Measurements from ENCODE around the gene CCDC169. TPM values are rescaled to one million over a fixed set of nuclear protein-coding genes. Genes with fewer than 3 reads are reported as not detected.
"Not testable (repeated sequence)": the region's sequence is repeated elsewhere in the genome, so short reads cannot be mapped to it uniquely, and the experiment has no call there.

CCDC169 gene
- polyA plus RNA-seq, 3 donors, result 4.5 to 6.5 (median 5.6) TPM

DNA sequence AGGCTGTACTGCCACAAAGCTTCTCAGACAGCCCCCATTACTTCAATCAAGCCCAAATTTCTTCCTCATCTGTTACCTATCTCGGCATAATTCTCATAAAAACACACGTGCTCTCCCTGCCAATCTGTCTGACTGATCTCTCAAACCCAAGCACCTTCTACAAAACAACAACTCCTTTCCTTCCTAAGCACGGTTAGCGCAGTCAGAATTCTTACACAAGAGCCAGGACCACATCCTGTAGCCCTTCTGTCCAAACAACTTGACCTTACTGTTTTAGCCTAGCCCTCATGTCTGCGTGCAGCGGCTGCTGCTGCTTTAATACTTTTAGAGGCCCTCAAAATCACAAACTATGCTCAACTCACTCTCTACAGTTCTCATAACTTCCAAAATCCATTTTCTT, 22.2 kb upstream of the CCDC169 start:
- DNase-seq (ENCODE audit: low read depth in 3 of 3, low spot score in 2 of 3), result not testable (repeated sequence)

DNA sequence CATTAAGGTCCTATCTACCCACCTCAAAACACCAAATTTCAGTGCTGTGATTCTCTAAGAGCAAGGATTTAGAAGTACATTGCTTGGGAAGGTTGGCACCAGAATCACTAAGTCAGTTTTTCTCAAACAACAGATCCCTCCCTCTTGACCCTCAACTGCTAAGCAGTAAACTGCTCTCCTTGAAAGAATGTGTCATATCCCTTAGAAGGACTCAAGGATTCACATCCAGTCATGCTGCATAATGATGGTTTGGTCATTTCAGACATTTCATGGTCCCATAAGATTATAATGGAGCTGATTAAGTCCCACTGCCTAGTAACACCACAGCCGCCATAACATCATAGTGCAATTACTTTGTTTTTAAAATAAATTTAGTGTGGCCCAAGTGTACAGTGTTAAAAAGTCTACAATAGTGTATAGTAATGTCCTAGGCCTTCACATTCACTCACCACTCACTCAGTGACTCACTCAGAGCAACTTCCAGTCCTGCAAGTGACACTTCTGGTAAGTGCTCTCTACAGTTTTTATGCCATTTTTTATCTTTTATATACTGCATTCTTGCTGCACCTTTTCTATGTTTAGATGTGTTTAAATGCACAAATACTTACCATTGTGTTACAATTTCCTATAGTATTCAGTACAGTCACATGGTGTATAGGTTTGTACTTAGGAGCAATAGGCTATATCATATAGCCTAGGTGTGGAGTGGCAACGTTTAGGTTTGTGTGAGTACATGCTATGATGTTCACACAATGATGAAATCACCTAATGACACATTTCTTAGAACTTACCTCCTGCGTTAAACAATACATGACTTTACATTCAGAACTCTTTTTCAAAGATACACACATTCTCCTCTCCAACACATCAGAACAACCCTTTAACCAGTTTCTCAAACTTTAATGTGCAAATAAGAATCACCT, 15.7 kb upstream of the CCDC169 start:
- DNase-seq (ENCODE audit: low read depth in 3 of 3, low spot score in 2 of 3), result no peak

DNA sequence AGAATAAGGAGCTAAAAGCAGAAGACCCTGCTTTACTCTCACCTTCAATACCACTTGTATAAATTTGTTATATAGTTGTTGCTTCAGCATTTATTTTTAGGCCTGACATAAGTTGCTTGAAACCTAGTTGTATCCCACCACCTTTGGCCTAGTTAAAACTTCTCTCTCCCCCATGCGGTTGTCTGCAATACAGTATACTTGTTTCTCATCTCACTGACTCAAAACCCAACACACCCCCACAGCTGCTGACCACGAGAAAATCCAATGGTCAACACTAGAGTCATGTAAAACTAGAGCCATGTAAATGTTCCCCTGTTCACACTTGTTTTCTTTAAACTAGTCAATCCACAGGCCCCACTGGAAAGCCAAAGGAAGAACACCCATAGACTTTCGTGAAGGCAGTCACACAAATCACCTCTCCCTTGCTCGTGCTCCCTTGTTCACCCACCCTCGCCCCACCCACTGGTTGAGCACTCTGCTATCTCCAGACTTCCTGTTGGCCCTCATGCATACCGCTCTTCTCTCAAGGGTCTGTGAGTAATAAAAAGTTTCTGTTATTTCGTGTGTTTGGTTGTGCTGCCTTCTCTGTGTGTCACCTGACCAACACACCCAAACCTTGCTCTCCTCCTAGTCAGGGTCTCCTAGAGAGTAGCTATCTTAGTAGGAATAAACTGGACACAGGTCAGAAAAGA, 12.9 kb upstream of the CCDC169 start:
- no peak for DNase-seq (ENCODE audit: low read depth in 3 of 3, low spot score in 2 of 3)

DNA sequence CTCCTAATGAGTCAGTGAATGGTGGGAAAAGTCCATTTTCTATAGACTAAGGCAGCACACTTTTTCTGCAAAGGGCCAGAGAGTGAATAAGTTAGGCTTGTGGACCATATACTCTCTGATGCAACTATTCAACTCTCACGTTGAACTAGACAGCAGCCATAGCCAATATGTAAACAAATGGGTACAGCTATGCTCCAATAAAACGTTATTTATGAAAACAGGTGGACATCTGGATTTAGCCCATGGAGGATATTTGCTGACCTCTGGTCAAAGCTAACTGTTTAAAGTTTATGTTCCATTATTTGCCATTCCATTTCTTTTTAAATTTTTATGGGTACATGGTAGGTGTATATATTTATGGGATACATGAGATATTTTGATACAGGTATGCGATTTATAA, 4.7 kb upstream of the CCDC169 start:
- no peak for DNase-seq (ENCODE audit: low read depth in 3 of 3, low spot score in 2 of 3)

DNA sequence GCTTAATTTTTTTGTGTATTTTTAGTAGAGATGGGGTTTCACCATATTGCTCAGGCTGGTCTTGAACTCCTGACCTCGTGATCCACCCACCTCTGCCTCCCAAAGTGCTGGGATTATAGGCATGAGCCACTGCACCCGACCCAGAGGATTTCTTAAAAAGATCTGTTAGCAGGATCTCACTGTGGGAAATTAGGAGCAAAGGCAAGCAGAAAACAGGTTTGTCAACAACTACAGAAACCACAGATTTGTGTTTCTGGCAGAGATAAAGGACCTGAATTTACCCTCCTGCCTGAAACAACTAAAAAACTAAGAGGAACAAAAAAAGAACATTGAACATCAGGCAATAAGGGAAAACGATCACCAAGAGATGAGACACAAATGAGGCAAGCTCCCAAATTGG, 1.9 kb upstream of the CCDC169 start:
- DNase-seq (ENCODE audit: low read depth in 3 of 3, low spot score in 2 of 3), result not testable (repeated sequence)

DNA sequence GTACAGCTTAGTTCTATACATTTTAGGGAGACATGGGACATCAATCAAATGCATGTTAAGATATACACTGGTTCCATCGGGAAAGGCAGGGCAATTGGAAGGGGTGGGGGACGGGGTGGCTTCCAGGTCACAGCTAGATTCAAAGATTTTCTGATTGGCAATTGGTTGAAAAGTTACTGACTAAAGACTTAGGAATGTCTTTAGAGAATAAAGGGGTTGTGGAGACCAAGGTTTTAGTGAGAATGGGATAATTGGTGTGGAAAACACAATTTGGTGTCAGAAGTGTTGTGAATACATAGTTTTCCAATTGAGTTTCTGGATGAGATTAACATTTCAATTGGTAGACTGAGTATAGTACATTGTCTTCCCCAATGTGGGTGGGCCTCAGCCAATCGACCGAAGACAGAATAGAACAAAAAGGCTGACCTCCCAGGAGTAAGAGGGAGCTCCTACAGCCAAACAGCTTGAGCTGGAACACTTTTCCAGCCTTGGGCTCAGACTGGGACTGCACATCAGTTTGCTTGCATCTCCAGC, 988 bp upstream of the CCDC169 start:
- no peak for DNase-seq (ENCODE audit: low read depth in 3 of 3, low spot score in 2 of 3)

DNA sequence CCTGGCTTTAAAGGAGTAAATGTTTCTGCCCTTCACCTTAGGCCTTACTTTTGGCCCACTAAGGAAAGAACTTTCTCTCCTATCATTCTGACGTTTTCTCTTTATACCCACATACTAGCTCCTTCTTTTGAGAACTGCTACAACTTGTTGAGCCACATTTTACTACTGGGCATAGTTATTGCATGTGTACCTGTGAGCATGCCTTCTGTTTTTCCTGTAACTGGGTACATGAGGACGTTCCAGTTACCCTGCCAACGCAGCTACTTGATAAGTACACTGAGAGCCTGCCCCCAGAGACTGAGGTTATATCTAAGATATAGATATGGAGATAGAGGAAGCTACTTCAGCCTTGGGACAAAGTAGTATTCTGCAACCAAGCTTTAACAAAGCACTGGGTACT, 3.5 kb downstream of the CCDC169 start:
- no peak for DNase-seq (ENCODE audit: low read depth in 3 of 3, low spot score in 2 of 3)

DNA sequence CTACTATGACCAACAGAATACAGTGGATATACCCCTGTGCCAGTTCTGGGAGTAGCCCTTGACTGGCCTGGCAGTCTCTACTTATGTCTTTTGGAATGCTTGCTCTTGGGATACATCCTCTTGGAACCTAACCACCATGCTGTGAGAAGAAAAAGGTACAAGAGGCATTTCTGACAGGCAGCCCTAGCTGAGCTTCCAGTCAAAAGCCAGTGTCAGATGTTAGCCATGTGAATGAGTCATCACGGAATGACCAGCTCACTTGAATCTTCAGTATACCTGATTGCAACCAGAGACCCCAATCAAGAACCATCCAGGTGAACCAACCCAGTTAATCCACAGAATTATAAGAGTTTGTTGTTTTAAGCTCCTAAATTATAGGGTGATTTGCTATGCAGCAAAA, 4.1 kb downstream of the CCDC169 start:
- no peak for DNase-seq (ENCODE audit: low read depth in 3 of 3, low spot score in 2 of 3)

DNA sequence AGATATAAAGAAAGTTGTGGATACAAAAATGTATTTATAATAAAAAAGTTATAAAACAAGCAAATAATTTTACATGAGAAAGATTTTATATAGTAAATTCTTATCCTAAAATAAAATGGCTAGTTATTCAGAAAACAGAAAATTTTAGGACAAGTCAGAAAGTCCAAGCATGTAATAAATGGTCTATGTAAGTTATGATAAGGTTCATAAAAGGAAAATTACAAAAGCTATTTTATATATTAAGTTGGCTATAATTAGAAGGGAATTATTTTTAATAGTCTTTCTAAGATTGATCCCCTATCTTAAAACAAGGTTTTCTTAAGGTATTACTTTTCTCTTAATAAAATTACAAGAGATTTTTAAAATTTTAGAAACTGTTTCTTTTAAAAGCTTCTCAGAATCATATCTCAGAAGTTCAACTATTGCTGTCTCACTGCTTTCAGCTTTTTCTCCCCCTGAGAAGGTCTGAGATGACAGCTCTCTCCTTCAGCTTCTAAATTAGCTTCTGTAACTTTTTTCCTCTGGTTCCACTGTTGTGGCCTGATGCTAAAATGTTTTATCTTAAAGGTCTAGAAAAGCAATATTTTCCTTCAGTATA, 8.7 kb downstream of the CCDC169 start:
- no peak for DNase-seq (ENCODE audit: low read depth in 3 of 3, low spot score in 2 of 3)

DNA sequence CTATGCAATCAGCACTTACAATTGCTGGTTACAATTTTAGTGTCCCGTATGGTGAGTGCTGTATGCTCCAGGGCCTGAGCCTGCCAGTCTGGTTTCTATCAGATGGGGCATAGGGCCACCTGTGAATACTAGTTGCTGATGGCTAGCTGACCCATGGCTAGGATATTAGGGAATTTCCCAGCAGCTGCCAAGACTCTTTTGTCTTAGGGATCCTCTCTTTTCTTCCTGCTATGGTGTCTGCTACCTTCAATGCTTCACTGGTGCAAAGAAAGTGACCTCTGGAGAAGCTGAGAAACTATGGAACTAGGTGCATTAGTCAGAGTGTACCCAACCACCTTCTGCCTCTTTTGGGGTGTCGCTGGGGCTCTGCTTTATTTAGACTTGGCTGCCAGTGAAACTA, 11.6 kb downstream of the CCDC169 start:
- no peak for DNase-seq (ENCODE audit: low read depth in 3 of 3, low spot score in 2 of 3)

DNA sequence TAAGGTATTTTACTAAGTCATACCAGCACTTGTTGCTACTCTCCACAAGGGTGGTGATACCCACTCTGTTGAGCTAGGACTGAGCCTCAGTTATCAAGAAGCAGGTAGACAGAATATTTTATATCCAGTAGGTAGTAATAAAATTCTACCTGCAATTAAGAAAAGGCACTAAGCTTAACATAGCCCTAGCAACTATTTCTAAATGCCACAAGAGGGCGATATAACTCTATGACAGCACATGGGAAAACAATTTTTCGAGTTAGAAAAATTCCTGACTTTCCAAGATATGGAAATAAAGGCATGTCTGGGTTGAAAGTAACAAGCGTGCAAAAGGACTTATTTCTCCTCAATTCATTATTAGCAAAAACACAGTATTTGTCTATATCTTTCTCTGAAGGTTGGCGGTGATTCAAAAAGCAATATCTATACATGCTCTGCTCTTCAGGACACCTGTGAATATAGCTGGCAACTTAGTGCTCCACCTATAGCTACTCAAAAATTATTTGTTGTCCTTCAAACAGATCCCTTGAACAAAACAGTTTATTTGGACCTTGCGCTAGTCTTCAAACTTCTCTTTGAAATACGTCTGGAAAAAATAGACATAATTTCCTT, 14.7 kb downstream of the CCDC169 start:
- peak in 2 of 3 donors; percentile 17 to 43 for DNase-seq (ENCODE audit: low read depth in 3 of 3, low spot score in 2 of 3)

DNA sequence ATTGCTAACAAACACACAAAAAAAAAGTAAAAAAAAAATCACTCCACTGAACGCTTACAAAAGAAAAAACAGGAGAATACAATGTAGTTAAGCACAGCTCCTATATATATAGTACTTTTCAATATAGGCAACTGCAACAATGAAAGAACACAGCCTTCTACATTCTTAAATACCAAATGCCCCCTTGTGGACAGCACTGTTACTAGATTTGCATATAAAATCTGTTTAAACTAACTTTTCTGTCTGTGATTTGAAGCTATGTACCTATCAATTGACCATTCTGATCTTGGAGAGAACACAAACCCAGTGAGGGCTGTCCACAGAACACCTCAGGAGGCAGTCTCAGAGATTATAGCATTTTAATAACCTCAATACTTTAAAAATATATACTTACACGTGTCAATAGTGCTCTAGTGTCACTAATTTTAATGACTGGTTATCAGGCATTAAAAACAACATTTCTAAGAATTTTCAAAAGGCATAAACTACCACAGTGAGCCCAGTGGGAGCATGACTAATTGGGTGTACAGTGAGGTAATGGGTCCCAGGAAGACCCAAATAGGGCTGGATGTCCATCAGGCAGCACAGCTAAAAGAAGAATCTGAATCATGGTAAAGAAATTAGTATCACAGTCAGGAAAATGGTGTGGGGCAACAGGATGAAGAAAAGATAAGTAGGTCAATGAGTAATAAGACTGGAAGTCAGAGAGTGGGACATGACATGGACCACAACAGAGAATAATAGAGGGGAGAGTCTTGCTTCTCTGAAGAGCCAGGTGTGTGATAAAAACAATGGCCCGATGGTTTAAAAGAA, 22.2 kb downstream of the CCDC169 start:
- peak in 2 of 3 donors; percentile 16 to 49 for DNase-seq (ENCODE audit: low read depth in 3 of 3, low spot score in 2 of 3)

DNA sequence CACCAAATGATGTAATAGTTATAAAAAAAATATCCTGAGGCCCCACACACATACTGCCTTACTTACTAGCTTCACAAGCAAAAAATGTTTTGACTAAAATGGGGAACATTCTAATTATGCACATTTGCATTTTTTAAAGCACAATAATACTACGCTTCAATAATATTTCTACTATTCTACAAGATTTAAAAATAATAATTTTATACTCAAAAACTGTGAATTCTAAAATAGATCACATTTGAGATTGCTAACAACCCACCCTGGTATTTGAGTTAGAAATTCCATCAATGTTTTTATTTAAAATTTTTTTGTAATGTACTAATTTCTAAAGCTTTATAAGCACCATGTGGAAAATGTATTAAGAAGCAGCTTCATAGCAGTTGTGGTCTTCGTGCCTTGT, 24.2 kb downstream of the CCDC169 start:
- no peak for DNase-seq (ENCODE audit: low read depth in 3 of 3, low spot score in 2 of 3)

DNA sequence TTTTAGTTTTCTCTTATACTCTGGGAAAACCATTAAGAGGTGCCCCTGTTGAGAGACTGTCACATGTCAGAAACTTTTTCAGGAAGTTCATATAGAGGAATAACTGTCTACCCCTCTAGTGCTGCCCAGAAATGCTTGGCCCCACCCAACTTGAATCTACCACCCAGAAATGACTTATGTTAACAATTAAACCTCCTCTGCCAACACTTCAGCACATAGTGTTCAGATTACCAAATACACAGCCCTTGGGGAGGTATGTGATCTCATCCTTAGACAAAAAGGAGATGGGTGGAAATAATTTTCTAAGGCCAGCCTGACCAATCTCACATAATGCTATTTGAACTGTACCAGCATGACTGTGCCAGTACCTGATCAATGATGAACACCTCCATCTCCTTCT, 35.6 kb downstream of the CCDC169 start:
- no peak for DNase-seq (ENCODE audit: low read depth in 3 of 3, low spot score in 2 of 3)

DNA sequence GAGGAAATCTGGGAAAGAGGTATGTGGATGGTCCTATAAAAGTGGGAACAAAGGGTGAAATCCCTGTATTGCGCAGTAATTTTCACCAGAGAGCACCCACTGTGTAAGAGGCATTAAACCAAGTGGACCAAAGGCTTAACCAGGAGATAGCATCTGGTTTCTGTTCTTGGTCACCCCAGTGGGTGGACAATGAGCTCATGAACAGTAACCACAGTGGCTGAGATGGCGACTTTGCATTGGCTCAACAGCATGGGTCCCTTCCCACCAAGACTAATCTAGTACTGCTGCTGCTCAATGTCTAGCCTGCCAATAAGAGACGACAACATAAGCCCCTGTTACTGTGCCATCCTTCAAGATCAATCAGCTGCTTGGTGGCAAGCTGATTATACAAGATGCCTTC, 36.6 kb downstream of the CCDC169 start:
- DNase-seq (ENCODE audit: low read depth in 3 of 3, low spot score in 2 of 3), result no peak

DNA sequence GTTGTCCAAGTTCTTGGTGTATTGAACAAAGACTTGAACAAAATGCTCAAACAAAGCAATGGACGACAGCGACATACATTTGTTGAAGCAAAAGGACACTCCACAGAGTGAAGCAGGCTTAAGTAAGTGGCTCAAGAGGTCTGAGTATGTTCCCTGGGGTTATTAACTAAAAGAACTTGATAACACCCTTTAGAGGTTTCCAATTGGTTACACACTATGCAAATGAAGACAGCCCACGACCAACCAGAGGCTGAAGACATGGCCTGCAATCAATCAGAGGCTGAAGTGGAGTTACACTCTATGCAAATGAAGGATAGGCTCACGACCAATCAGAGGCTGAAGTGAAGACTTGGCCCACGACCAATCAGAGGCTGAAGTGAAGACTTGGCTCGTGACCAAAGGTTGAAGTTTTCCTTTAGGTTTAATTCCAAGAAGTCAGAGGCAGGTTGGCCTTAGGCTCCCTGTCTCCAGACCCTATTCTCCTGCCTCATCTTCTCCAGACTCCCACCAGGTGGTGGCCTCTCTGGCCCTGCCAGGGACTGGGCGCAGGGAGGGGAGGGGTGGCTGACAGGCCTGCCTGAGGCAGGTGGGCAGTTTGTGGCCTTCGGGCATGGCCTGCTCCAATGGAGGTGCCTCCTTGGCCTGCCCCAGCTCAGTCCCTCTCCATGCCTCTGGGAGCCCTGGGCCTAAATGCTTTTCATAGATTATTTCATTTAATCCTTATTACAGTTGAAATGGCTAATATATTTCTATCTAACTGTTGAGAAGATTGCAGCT, 38.1 kb downstream of the CCDC169 start:
- no peak for DNase-seq (ENCODE audit: low read depth in 3 of 3, low spot score in 2 of 3)

DNA sequence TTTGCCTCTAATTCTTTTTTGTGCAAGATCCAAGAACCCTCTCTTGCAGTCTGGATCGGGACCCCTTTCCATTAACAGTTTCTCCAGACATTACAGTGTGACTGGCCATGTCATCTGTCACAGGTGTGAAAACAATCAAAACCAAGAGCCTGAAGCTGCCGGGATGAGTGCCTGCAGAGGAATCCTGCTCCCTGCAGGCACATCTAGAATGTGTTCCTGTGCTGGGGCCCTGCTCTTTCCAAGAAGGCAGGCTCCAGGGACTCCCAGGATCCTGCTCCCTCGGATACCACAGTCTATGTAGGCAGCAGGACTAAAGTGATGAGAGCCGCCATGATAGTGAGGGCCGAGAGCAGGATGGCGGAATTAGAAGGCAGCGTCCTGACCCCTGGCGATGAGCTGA, 38.8 kb downstream of the CCDC169 start:
- DNase-seq (ENCODE audit: low read depth in 3 of 3, low spot score in 2 of 3), result no peak

DNA sequence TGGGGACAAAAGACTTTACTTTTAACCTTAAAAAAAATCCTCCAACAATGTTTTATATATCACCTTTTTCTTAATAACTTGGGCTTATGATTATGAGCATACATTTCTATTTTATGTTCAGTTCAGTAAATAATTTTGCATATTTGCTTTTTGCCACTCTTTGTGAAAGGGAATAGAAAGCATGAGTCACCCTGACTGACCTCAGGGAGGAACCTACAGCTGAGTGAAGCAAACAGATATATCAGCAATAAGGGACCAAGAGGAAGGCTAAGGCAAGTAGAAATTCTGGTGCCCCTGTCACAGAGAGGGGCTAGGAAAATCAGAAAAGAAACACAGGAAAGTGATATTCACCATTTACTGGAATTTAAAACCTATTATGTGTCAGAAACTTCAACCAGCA, 46.1 kb downstream of the CCDC169 start:
- DNase-seq (ENCODE audit: low read depth in 3 of 3, low spot score in 2 of 3), result no peak

DNA sequence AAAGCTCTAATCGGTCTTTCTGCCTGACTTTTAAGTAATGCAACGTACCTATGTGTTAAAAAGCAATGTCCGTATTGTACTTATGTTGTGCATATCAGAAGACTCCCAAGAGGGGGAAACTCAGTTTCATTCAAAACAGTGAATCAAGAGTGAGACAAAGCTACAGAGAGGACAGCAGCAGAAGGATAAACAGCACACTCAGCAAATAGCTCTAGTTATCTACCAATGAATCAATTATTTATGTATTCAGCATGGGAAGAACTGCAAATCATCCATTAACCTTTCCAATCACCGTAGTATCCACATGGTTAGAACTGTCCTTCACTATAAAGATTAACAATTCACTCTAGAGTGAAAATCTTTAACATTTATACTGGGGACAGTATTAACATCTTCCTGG, 46.6 kb downstream of the CCDC169 start:
- DNase-seq (ENCODE audit: low read depth in 3 of 3, low spot score in 2 of 3), result no peak

Data from right renal cortex interstitium (tissue), 3 donors.